Vagina (tissue), 2 donors: ENCODE results near the gene TMC1. TPM values are rescaled to one million over a fixed set of nuclear protein-coding genes. Genes with fewer than 3 reads are reported as not detected.

Experiments used
- DNase-seq, 2 donors: peaks; one replicate each; pipeline ENCODE4 v3.0.0-alpha.2; 2017; ENCODE audit errors: extremely low spot score in 2 of 2
- H3K27ac ChIP-seq: fragments of 200-600 bp; sonication (generic); one replicate; pipeline ENCODE4 v1.5.1; 2019
- H3K27me3 ChIP-seq: fragments of 200-600 bp; sonication (generic); one replicate; pipeline ENCODE4 v1.5.1; 2019
- H3K36me3 ChIP-seq, 2 donors: fragments of 200-600 bp; sonication (generic); one replicate each; pipeline ENCODE4 v1.5.1; 2017 to 2019
- H3K4me1 ChIP-seq: fragments of 200-600 bp; sonication (generic); one replicate; pipeline ENCODE4 v1.5.1; 2019
- H3K4me3 ChIP-seq, 2 donors: fragments of 200-600 bp; sonication (generic); 1 replicate in 1 of 2; 2 replicates in 1 of 2; pipeline ENCODE4 v1.5.1; 2016 to 2019
- H3K9me3 ChIP-seq: fragments of 200-600 bp; sonication (generic); one replicate; pipeline ENCODE4 v1.5.1; 2019
- CTCF ChIP-seq, 3 experiments: fragments of 450-650 bp in 2 of 3; fragments of 200-600 bp in 1 of 3; sonication (generic) in 1 of 3; IDR thresholded peaks; one replicate each; pipeline ENCODE4 v1.5.1; 2017 to 2019; ENCODE audit warnings: antibody characterized with exemption in 3 of 3, mild to moderate bottlenecking in 2 of 3, moderate library complexity in 2 of 3
- POLR2A ChIP-seq, 2 donors: fragments of 450-650 bp; IDR thresholded peaks; one replicate each; pipeline ENCODE4 v1.6.1; 2017; ENCODE audit warnings: antibody characterized with exemption in 2 of 2, mild to moderate bottlenecking in 2 of 2, moderate library complexity in 2 of 2
- POLR2AphosphoS5 ChIP-seq, 2 donors: sonication (generic); formaldehyde crosslinking; IDR thresholded peaks; one replicate each; pipeline ENCODE4 v1.9.0; 2017; ENCODE audit warnings: antibody characterized with exemption in 2 of 2, mild to moderate bottlenecking in 2 of 2, low read depth in 1 of 2; ENCODE audit not compliant: insufficient read depth in 1 of 2
- intact Hi-C: fragments of 100-400 bp; cut with DNase I; formaldehyde crosslinking; loops from one replicate; pipeline ENCODE4 v1.15.1; 2023
- total RNA-seq: library from RNA; depleted of rRNA; stranded (reverse); fragments of >200 nt; gene quantifications from one replicate; pipeline ENCODE4 v1.2.3, GENCODE V29; 2016

The TMC1 gene
- total RNA-seq, 1 donor from 2014 or later = not detected

GRCh38 chr9:72524820-72525540 is 3.6 kb downstream of the TMC1 start:
- Histone ChIP-seq H3K4me1 (peaks cover 25% of the 10 kb centered on the region), H3K27me3 (no peaks in the 10 kb centered on the region), H3K9me3 (no peaks in the 10 kb centered on the region), H3K36me3 (no peaks in the 10 kb centered on the region), H3K4me3 (no peak overlapping the region), H3K27ac (peak overlapping the region; percentile 42)
- TF ChIP-seq POLR2AphosphoS5 (IDR thresholded peaks at IDR 0.05; ENCODE audit: insufficient read depth in 1 of 2, low read depth in 1 of 2) (peak in 1 of 2 donors; percentile 86), POLR2A (IDR thresholded peaks at IDR 0.05) (no peak)
- DNase-seq = no peak
- intact Hi-C loops = no loop called here

GRCh38 chr9:72526901-72527800 is 5.7 kb downstream of the TMC1 start:
- H3K4me1 ChIP-seq = peaks cover 25% of the 10 kb centered on the region
- H3K36me3 ChIP-seq = no peaks in the 10 kb centered on the region
- TF ChIP-seq CTCF (IDR thresholded peaks at IDR 0.05) (no peak), POLR2AphosphoS5 (IDR thresholded peaks at IDR 0.05; ENCODE audit: insufficient read depth in 1 of 2, low read depth in 1 of 2) (peak; percentile 17 to 76), POLR2A (IDR thresholded peaks at IDR 0.05) (no peak)
- H3K27me3 ChIP-seq = no peaks in the 10 kb centered on the region
- H3K27ac ChIP-seq = peak overlapping the region; percentile 69
- H3K4me3 ChIP-seq = peak overlapping the region; percentile 3 to 28
- H3K9me3 ChIP-seq = no peaks in the 10 kb centered on the region
- intact Hi-C loops = no loop called here
- DNase-seq = no peak

- no peak for TF ChIP-seq POLR2A (IDR thresholded peaks at IDR 0.05)
- no peak for TF ChIP-seq POLR2AphosphoS5 (IDR thresholded peaks at IDR 0.05; ENCODE audit: insufficient read depth in 1 of 2, low read depth in 1 of 2)
- TF ChIP-seq CTCF (IDR thresholded peaks at IDR 0.05) = no peak
- DNase-seq = no peak
- H3K27me3 ChIP-seq = no peaks in the 10 kb centered on the region
- no peaks in the 10 kb centered on the region for H3K36me3 ChIP-seq
- no peaks in the 10 kb centered on the region for H3K9me3 ChIP-seq
- H3K4me1 ChIP-seq = peaks cover 26% of the 10 kb centered on the region
- peak overlapping the region; percentile 69 for H3K27ac ChIP-seq
- peak overlapping the region; percentile 3 to 28 for H3K4me3 ChIP-seq
- intact Hi-C loops = no loop called here
Observed at GRCh38 chr9:72527801-72528195, 6.4 kb downstream of the TMC1 start.

GRCh38 chr9:72529531-72529930 is 8.1 kb downstream of the TMC1 start:
- H3K27ac ChIP-seq = no peak overlapping the region
- intact Hi-C loops = no loop called here
- H3K4me3 ChIP-seq = no peak overlapping the region
- no peaks in the 10 kb centered on the region for H3K36me3 ChIP-seq
- TF ChIP-seq CTCF (IDR thresholded peaks at IDR 0.05) (no peak), POLR2AphosphoS5 (IDR thresholded peaks at IDR 0.05; ENCODE audit: insufficient read depth in 1 of 2, low read depth in 1 of 2) (no peak), POLR2A (IDR thresholded peaks at IDR 0.05) (no peak)
- no peak for DNase-seq
- H3K9me3 ChIP-seq = no peaks in the 10 kb centered on the region
- no peaks in the 10 kb centered on the region for H3K27me3 ChIP-seq
- peaks cover 32% of the 10 kb centered on the region for H3K4me1 ChIP-seq

GRCh38 chr9:72533322-72533721 is 11.9 kb downstream of the TMC1 start:
- TF ChIP-seq POLR2AphosphoS5 (IDR thresholded peaks at IDR 0.05; ENCODE audit: insufficient read depth in 1 of 2, low read depth in 1 of 2) (no peak), CTCF (IDR thresholded peaks at IDR 0.05) (no peak), POLR2A (IDR thresholded peaks at IDR 0.05) (no peak)
- Histone ChIP-seq H3K4me1 (peaks cover 7% of the 10 kb centered on the region), H3K9me3 (no peaks in the 10 kb centered on the region), H3K36me3 (no peaks in the 10 kb centered on the region), H3K4me3 (no peak overlapping the region), H3K27me3 (no peaks in the 10 kb centered on the region), H3K27ac (no peak overlapping the region)
- intact Hi-C loops = no loop called here
- no peak for DNase-seq
